T-helper 2 cell (primary cell): ENCODE results near the gene THUMPD2.

Experiments
- DNase-seq, 5 experiments: peaks; one replicate each; pipeline versions ENCODE4 v3.0.0 to v3.0.0-alpha.2; 2012 to 2022

THUMPD2 gene

GRCh38 chr2:39715822-39716221 is 63.2 kb downstream of the THUMPD2 start:
- DNase-seq = no peak

DNA sequence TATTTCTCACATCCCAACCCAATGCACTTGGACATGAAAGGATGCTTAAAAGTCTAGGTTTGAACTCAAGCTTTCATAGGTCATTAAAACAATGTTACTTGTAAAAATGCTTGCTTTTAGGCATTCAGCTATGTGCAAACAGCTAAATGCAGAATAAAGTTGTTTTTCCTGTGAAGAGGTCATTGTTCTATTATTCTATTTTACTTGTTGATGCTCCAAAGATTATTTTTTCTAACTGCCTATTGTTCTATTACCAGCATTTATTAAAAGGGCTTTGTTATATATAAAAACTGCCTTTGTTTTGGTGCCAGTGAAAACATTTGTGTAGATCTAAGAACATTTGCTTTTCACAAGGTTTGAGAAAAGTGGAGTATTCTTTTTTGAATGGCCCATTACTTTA is 64.0 kb downstream of the THUMPD2 start:
- DNase-seq = no peak

DNA sequence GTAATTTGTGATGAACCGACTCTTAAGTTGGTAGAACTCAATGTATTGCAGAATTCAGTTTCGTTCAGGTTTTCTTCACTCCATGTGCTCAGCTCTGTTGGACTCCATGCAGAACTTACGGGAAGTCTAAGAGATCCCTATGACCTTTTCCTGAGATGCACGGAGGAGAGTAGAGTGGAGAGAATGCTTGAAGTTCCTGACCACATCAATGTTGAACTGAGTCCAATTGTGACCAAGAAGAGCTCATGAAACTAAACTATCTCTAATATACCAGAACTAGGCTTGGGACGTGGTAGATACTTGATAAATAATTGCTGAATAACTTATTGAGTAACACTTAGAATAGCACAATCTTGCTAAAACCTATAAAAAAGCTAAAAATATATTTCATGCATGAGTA is 66.1 kb downstream of the THUMPD2 start:
- DNase-seq = no peak

DNA sequence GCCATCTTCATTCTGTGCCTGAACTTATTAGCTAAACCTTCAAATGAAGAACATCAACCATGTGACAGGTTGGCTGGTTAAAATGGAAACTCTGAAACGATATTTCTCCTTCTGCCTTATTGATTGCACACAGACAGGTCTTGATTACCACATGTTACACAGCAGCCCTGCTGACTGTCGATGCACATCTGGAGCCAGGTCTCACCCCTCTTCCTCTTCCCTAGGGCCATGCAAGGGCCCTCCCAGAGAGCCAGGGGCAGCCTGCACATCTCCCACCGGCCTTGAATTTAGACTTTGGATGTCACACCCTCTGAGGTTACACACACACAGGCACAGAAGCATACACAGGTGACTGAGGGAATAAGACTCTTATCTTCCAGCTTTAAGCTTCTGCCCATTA is 68.3 kb downstream of the THUMPD2 start:
- no peak for DNase-seq

DNA sequence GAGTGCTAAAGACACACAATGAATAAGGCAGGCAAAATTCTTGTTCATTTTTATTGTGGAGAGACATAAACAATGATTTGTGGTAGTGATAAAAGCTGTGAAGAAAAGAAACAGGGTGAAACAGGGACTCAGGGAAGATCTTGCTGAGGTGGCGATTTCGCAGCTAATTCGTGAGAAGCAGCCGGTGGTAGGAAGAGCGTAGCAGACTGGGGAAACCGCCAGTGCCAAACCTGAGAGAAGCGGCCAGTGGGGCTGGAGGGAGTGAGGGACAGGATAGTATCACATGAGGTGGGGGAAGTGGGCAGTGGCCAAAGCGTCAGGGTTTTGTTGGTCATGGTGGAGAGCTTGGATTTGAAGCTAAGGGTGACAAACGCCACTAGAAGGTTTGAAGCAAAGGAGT is 71.1 kb downstream of the THUMPD2 start:
- no peak for DNase-seq

- DNase-seq = no peak
These were observed 72.1 kb downstream of the THUMPD2 start for GRCh38 chr2:39706945-39707344.

DNA sequence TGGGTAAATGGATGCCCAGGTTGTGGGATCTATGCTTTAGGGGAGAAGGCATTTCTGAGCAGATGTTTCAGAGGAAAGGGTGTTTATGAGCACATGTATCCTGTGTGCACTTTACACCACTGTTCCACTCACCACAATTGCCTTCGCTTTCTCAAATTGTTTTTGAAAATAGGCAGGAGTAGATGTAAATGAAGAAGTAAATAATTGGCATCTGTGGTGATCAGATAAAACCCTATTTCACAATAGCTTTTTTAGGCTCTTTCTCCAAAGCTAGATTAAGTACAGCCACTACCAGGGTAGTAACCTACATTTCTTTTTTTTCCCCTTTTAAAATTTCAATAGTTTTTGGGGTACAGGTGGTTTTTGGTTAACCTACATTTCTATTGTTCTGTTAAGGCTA is 72.7 kb downstream of the THUMPD2 start:
- DNase-seq = no peak

DNA sequence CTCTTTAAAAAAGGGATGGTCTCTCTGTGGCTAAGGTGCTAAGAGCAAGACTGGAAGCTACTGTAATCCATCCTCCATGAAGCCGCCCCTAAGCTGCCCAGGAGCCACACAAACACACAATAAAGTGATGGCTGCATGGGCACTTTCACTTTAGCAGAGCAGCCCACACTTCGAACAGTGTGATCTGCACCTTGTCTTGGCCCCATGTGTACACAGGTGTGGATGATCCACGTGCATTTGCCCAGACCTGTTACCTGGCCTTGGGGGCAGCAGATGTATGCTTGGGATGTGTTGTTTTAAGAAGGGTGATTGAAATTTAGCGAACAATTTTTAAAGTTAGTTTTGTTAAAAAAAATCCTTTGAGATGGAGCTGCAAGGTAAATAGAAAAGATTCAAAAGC is 73.4 kb downstream of the THUMPD2 start:
- no peak for DNase-seq

GRCh38 chr2:39704540-39704939 is 74.5 kb downstream of the THUMPD2 start:
- no peak for DNase-seq

DNA sequence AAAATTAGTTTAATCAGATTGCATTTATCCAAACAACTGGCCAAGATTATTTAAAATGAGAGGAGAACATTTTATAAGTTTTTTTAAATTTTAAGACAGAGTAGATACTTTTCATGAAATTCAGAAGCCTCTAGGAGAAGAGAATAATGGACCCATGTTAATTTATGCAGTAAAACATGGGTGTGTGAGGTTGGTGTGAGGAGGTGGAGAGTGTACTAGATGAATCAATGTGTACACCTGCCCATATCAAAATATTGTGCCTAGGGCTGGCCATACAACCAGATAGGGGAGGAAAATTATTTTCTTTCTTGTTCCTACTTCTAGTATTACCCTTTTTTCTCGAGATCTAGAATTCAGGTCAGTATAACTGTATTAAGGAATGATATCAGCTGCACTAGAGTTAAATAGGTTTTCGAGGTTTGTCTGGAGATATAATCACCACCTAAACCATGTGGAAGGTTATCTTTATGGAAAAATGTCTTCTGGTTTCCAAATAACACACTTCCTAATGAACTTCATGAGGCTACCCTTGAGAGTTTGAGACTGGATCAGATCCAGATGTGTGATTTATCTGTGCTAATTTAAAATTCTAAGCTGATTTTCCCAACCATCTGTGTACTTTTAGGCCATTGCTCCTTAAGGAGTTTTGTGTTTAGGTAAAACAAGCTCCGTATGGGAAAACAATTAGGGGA is 75.7 kb downstream of the THUMPD2 start:
- DNase-seq = no peak

GRCh38 chr2:39701137-39701536 is 77.9 kb downstream of the THUMPD2 start:
- no peak for DNase-seq

GRCh38 chr2:39697454-39697853 is 81.6 kb downstream of the THUMPD2 start:
- DNase-seq = no peak

DNA sequence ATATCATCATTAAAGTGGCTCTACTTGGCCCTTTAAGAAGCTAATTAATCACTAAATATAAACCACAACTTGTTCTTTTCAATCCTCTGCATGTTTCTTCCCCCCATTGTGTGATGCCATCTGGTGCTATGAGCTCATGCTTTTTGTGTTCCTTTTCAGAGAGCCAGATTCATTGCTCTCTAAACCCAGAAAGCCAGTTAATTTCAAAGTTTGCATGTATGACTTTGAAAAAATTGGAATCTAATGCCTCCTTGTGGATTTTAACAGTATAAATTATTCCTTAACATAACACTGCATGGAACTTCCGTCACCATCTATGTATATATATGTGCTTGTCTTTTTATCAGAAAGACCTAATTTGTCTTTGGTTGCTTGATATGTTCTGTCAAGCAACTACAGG is 82.2 kb downstream of the THUMPD2 start:
- DNase-seq = no peak

GRCh38 chr2:39696101-39696553 is 82.9 kb downstream of the THUMPD2 start:
- DNase-seq = no peak

GRCh38 chr2:39693245-39693644 is 85.8 kb downstream of the THUMPD2 start:
- DNase-seq = no peak

- DNase-seq = no peak
These were observed 89.2 kb downstream of the THUMPD2 start for GRCh38 chr2:39689876-39690275.

DNA sequence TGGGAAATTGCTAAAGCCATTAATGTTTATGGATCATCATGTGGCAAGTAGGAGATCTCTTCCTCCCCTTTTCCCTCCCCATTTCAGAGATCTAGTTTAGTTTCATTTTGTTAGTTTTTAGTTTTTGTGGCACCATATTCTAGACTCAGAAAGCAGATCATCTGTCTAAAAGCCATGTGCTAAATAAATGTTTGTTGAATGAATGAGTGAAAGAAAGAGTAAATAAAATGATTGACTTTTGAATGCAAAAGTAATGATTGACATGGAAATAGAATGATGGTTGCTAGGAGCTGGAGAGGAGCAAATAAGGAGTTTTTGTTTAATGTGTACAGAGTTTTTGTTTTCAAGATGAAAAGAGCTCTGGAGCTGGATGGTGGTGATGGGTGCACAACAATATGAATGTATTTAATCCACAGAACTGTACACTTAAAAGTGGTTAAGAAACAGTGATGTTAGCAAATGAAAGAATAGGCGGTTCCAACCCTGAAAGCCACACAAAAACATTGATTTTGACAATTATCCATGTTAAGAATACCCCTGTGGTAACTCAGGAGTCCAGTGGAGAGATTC is 89.7 kb downstream of the THUMPD2 start:
- no peak for DNase-seq

DNA sequence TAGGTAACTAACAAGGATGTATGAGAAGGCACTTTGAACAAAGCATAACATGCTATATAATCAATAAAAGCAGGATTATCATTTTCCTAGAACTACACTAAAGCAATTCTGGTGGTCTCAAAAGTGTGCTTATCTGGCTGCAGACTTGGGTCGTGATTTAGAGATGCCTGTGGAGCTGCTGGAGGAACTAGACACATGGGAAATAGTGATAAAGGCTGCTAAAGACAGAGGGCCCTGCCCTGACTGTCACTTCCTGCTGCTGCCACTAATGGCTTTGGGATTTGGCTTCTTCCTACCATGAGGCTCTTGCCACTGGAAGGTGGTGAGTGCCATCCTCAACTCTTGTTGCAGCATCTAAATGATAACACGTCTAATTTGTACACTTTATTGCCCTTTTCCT is 90.9 kb downstream of the THUMPD2 start:
- DNase-seq = no peak

GRCh38 chr2:39686456-39686855 is 92.6 kb downstream of the THUMPD2 start:
- DNase-seq = no peak
